Right atrium auricular region (tissue), 2 donors: ENCODE data around the gene PYGB. TPM values are rescaled to one million over a fixed set of nuclear protein-coding genes. Genes with fewer than 3 reads are reported as not detected.

ENCODE experiments used
- DNase-seq: peaks from one replicate; pipeline ENCODE4 v3.0.0-alpha.2; 2019; ENCODE audit warnings: low spot score
- H3K27ac ChIP-seq, 2 donors: fragments of 200-600 bp; sonication (generic); 1 replicate in 1 of 2; 2 replicates in 1 of 2; pipeline ENCODE4 v1.5.1; 2016 to 2019
- H3K27me3 ChIP-seq, 2 donors: fragments of 200-600 bp; sonication (generic); one replicate each; pipeline versions ENCODE4 v1.5.1 to v1.6.0; 2017 to 2019
- H3K36me3 ChIP-seq: fragments of 200-600 bp; sonication (generic); one replicate; pipeline ENCODE4 v1.5.1; 2016
- H3K4me1 ChIP-seq, 2 donors: fragments of 200-600 bp; sonication (generic); one replicate each; pipeline versions ENCODE4 v1.5.1 to v1.6.0; 2017 to 2019
- H3K4me3 ChIP-seq, 2 donors: fragments of 200-600 bp; sonication (generic); 1 replicate in 1 of 2; 2 replicates in 1 of 2; pipeline ENCODE4 v1.5.1; 2017 to 2019; ENCODE audit warnings: mild to moderate bottlenecking in 1 of 2, moderate library complexity in 1 of 2
- H3K9me3 ChIP-seq, 2 donors: fragments of 200-600 bp; sonication (generic); one replicate each; pipeline ENCODE4 v1.5.1; 2019
- total RNA-seq, 2 donors: library from RNA; depleted of rRNA; stranded (reverse); fragments of >200 nt; gene quantifications; one replicate each; pipeline ENCODE4 v1.1.0, GENCODE V29; 2016
- TF ChIP-seq, protein P1 (sequence below), 2 donors: fragments of 200-600 bp; sonication (generic); IDR thresholded peaks; one replicate each; pipeline ENCODE4 v1.5.1; 2019; ENCODE audit warnings: antibody characterized with exemption in 2 of 2

PYGB gene
- total RNA-seq, 2 donors from 2014 or later = 145 to 174 TPM

DNA sequence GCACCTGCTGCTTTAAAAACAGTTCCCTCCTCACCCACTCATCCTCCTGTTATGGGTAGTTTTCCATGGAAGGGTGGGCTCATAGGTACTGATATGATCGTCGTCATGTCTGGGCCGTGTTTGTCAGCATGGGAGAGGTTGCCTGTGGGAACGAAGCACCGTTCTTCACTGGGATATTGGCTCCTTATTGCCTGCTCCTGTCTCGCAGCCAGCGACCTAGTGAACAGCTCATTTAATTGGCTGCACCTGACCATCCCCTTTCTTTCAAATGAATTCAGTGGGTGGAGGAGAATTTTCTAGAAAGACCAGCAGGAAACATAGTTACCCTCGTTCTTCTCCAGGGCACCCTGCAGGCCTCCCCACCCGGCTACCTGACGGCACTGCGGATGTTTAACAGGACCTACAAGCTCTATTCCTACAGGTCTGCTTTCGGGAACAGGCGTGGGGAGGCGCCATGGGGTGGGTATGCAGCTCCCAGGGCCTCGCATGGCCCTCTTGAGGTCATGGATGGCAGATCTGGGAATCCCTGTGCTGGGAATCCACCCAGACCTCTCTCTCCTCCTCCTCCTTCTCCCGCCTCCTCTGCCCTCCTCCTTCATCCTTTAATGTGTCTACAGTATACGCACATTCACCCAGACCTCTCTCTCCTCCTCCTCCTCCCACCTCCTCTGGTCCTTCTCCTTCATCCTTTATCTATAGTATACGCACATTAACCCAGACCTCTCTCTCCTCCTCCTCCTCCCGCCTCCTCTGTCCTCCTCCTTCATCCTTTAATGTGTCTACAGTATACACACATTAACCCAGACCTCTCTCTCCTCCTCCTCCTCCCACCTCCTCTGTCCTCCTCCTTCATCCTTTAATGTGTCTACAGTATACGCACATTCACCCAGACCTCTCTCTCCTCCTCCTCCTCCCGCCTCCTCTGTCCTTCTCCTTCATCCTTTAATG lies 30.4 kb upstream of the PYGB start:
- no peaks in the 10 kb centered on the region for H3K9me3 ChIP-seq
- H3K27ac ChIP-seq = peak overlapping the region; percentile 88 to 96
- H3K36me3 ChIP-seq = peaks cover 83% of the 10 kb centered on the region
- TF ChIP-seq, protein P1, sequence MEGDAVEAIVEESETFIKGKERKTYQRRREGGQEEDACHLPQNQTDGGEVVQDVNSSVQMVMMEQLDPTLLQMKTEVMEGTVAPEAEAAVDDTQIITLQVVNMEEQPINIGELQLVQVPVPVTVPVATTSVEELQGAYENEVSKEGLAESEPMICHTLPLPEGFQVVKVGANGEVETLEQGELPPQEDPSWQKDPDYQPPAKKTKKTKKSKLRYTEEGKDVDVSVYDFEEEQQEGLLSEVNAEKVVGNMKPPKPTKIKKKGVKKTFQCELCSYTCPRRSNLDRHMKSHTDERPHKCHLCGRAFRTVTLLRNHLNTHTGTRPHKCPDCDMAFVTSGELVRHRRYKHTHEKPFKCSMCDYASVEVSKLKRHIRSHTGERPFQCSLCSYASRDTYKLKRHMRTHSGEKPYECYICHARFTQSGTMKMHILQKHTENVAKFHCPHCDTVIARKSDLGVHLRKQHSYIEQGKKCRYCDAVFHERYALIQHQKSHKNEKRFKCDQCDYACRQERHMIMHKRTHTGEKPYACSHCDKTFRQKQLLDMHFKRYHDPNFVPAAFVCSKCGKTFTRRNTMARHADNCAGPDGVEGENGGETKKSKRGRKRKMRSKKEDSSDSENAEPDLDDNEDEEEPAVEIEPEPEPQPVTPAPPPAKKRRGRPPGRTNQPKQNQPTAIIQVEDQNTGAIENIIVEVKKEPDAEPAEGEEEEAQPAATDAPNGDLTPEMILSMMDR (IDR thresholded peaks at IDR 0.05) = no peak
- no peak for DNase-seq
- H3K27me3 ChIP-seq = no peaks in the 10 kb centered on the region
- no peak overlapping the region for H3K4me3 ChIP-seq
- peaks cover 0 to 40% of the 10 kb centered on the region in 2 donors for H3K4me1 ChIP-seq

DNA sequence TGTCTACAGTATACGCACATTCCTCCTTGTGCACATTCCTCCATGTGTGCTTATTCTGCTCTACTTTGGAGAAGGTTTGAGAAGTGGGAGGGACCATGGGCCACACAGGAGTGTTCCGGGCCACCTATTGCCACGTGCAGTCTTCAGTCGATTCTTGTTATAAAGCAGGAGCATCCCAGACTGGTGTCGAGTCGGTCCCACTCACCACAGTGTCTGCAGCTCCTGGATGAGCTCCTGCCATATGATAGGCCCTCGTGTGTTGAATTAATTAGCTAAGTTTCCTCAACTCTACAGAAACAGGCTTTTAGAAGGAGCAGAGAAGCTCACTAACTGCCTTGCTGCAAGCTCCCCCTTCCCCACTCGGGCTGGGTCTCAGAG lies 29.8 kb upstream of the PYGB start:
- peaks cover 76% of the 10 kb centered on the region for H3K36me3 ChIP-seq
- H3K9me3 ChIP-seq = no peaks in the 10 kb centered on the region
- no peak for DNase-seq
- peaks cover 0 to 47% of the 10 kb centered on the region in 2 donors for H3K4me1 ChIP-seq
- H3K27ac ChIP-seq = peak overlapping the region; percentile 88 to 96
- H3K4me3 ChIP-seq = no peak overlapping the region
- no peaks in the 10 kb centered on the region for H3K27me3 ChIP-seq
- TF ChIP-seq, protein P1 (IDR thresholded peaks at IDR 0.05) = no peak

DNA sequence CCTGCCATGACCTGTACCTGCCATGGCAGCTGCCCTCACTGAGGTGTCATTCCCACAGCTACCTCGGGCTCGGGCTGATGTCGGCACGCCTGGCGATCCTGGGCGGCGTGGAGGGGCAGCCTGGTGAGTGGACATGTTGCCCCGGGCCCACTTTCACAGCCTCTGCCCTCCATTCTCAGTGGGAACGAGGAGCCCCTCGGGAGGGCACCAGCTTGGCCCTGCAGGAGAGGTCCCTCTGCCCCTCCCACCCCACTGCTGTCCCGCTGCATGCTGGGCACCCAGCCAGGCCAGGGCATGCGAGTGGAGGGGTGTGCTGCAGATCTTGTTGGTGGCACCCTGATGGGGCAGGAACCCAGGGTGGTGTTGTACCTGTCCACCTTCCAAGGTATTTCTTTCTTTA lies 29.4 kb upstream of the PYGB start:
- no peak for DNase-seq
- TF ChIP-seq, protein P1 (IDR thresholded peaks at IDR 0.05) = no peak
- Histone ChIP-seq H3K4me1 (peaks cover 0 to 51% of the 10 kb centered on the region in 2 donors), H3K27ac (peak overlapping the region; percentile 88 to 96), H3K4me3 (no peak overlapping the region), H3K36me3 (peaks cover 74% of the 10 kb centered on the region), H3K27me3 (no peaks in the 10 kb centered on the region), H3K9me3 (no peaks in the 10 kb centered on the region)

DNA sequence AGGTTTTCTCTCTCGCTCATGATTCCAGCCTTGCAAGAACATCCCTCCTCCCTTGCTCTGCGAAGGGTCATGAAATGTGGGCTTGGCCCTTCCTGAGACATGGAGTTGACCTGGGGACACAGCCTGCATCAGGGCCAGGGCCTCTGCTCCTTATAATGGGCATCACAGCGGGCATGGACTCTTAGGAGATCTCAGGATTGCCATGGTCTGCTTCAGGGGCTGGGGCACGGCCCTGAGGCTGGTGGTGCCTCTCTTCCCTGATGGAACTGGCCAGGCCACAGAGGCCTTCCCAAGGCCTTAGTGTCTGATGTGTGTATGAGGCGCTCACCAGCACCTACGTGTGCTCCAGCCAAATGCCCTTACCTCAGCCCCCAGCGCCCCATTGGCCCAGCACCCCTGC lies 28.5 kb upstream of the PYGB start:
- Histone ChIP-seq H3K27ac (peak overlapping the region; percentile 88 to 96), H3K4me1 (peaks cover 0 to 52% of the 10 kb centered on the region in 2 donors), H3K36me3 (peaks cover 74% of the 10 kb centered on the region), H3K4me3 (no peak overlapping the region), H3K9me3 (no peaks in the 10 kb centered on the region), H3K27me3 (no peaks in the 10 kb centered on the region)
- TF ChIP-seq, protein P1 (IDR thresholded peaks at IDR 0.05) = no peak
- no peak for DNase-seq

DNA sequence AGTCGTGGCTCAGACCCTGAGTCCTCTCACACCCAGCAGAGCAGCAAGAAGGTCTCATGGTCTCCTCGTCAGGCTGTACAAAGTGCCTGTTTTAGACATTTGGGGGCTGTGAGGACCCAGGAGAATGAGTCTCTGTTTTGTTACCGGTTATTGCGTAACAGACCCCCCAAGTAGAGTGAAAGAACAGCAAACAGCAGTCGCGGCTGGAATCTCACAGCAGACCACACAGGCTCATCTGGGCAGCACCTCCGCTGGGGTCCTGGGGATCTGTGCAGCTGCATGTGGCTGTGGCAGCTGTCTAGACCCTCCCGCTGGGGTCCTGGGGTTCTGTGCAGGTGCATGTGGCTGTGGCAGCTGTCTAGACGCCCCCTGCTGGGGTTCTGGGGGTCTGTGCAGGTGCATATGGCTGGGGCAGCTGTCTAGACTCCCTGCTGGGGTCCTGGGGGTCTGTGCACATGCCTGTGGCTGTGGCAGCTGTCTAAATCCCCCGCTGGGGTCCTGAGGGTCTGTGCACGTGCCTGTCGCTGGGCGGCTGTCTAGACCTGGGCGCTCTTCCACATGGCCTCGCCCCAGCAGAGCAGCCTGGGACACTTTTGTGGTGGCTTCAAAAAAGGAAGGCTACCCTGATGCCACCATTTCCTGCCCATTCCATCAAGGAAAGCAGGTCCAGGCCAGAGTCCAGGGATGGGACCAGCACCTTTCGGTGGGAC lies 27.7 kb upstream of the PYGB start:
- H3K4me1 ChIP-seq = peaks cover 0 to 52% of the 10 kb centered on the region in 2 donors
- TF ChIP-seq, protein P1 (IDR thresholded peaks at IDR 0.05) = peak; percentile 8 to 45
- H3K27ac ChIP-seq = peak overlapping the region; percentile 88 to 96
- H3K9me3 ChIP-seq = no peaks in the 10 kb centered on the region
- H3K27me3 ChIP-seq = no peaks in the 10 kb centered on the region
- no peak for DNase-seq
- peaks cover 74% of the 10 kb centered on the region for H3K36me3 ChIP-seq
- no peak overlapping the region for H3K4me3 ChIP-seq
